ENCODE measurements around the gene RBPMS2. TPM values are rescaled to one million over a fixed set of nuclear protein-coding genes. Genes with fewer than 3 reads are reported as not detected.

RBPMS2 gene
- total RNA-seq, 1 experiment from 2014 or later: 0.16 TPM

DNA sequence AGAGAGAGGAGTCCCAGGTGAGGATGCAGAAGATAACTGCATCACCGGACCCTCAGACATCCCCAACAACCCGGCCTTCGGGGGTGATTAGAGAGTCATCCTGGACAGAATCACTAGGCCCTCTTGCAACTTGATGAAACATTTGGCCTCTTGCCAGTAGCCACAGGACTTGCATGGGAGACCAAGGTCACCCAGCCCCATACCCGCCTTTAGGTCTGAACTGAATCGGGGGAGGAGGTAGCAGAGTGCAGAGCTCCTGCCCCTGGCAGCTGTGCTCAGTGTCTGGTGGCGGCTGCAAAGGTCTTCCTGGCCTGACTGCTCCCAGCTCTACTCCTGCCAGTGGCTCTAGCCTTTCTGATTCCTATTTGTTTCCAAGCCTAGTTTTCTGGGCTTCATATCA, 37.7 kb upstream of the RBPMS2 start:
- BruUV-seq (replicated peaks): no TSS peak
- peak; percentile 49 for DNase-seq (ENCODE audit: unreplicated experiment)
- ChIA-PET CTCF (interaction anchor here (1.2 to 17.5 kb wide), 3 partner anchors 83 to 131 kb away, joined by 5 to 233 read pairs (median 41); no protein-coding TSS in a partner anchor), POLR2A (no interaction called here)
- Mint-ChIP-seq H3K4me1 (ENCODE audit: insufficient read depth, unreplicated experiment) (no peaks in the 10 kb centered on the region), H3K36me3 (ENCODE audit: insufficient read depth, unreplicated experiment) (no peaks in the 10 kb centered on the region), H3K27ac (ENCODE audit: low read depth, unreplicated experiment) (no peak overlapping the region), H3K9me3 (ENCODE audit: unreplicated experiment) (no peaks in the 10 kb centered on the region), H3K27me3 (ENCODE audit: insufficient read depth, unreplicated experiment) (no peaks in the 10 kb centered on the region), H3K4me3 (ENCODE audit: unreplicated experiment) (no peak overlapping the region)
- TF ChIP-seq, protein P1, sequence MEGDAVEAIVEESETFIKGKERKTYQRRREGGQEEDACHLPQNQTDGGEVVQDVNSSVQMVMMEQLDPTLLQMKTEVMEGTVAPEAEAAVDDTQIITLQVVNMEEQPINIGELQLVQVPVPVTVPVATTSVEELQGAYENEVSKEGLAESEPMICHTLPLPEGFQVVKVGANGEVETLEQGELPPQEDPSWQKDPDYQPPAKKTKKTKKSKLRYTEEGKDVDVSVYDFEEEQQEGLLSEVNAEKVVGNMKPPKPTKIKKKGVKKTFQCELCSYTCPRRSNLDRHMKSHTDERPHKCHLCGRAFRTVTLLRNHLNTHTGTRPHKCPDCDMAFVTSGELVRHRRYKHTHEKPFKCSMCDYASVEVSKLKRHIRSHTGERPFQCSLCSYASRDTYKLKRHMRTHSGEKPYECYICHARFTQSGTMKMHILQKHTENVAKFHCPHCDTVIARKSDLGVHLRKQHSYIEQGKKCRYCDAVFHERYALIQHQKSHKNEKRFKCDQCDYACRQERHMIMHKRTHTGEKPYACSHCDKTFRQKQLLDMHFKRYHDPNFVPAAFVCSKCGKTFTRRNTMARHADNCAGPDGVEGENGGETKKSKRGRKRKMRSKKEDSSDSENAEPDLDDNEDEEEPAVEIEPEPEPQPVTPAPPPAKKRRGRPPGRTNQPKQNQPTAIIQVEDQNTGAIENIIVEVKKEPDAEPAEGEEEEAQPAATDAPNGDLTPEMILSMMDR (IDR thresholded peaks at IDR 0.05; ENCODE audit: unreplicated experiment): no peak
- intact Hi-C loops (cut with micrococcal nuclease): no loop called here

DNA sequence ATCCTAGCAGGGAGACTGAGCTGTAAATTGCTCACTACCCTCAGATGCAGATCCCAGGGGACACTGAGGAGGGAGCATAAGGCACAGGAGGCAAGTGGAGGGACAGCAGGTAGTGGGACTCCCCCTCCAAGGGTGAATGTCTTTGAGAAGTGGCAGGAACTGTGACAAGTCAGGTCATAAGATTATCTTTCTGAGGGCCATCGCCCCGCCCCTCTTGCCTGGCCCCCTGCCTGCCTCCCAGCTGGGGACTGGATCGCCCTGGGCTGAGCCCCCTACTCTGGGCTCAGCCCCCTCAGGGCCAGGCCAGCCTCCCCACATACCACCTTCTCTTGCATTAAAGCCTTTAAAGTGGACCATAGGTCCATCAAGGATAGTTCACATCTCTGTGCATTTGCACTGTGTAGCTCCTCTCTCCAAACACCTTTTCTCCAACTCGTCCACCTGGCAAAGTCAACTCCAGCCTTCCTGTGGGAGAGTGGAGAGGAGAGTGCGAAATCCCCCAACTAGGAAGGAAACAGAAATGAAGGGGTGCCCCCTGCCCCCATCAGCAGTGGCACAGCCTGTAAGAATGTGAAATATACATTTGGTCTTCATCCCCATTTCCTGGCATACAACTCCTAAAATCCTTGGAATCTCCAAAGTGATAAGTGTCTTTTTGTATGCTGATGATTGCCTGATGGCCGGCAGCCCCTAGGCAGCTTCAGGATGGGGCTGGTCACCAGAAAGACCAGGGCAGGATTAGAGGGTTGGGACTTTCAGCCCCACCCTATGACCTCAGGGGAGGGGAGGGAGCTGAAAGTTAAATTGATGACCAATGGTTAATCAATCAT, 35.3 kb upstream of the RBPMS2 start:
- Mint-ChIP-seq H3K36me3 (ENCODE audit: insufficient read depth, unreplicated experiment) (no peaks in the 10 kb centered on the region), H3K27ac (ENCODE audit: low read depth, unreplicated experiment) (no peak overlapping the region), H3K4me1 (ENCODE audit: insufficient read depth, unreplicated experiment) (no peaks in the 10 kb centered on the region), H3K9me3 (ENCODE audit: unreplicated experiment) (no peaks in the 10 kb centered on the region), H3K27me3 (ENCODE audit: insufficient read depth, unreplicated experiment) (no peaks in the 10 kb centered on the region), H3K4me3 (ENCODE audit: unreplicated experiment) (no peak overlapping the region)
- TF ChIP-seq, protein P1 (IDR thresholded peaks at IDR 0.05; ENCODE audit: unreplicated experiment): no peak
- intact Hi-C loops (cut with micrococcal nuclease): loop anchor here (1.0 kb wide), 2 partner anchors 79 to 124 kb away; no protein-coding TSS in a partner anchor
- CTCF ChIA-PET: interaction anchor here (0.7 to 17.5 kb wide), 16 partner anchors 8 to 377 kb away, joined by 3 to 233 read pairs (median 6); no protein-coding TSS in a partner anchor
- POLR2A ChIA-PET: interaction anchor here (0.6 to 1.6 kb wide), 3 partner anchors 15 to 80 kb away, joined by 3 to 5 read pairs (median 4); partner anchors contain the start of gene PIF1
- BruUV-seq (replicated peaks): no TSS peak
- no peak for DNase-seq (ENCODE audit: unreplicated experiment)

DNA sequence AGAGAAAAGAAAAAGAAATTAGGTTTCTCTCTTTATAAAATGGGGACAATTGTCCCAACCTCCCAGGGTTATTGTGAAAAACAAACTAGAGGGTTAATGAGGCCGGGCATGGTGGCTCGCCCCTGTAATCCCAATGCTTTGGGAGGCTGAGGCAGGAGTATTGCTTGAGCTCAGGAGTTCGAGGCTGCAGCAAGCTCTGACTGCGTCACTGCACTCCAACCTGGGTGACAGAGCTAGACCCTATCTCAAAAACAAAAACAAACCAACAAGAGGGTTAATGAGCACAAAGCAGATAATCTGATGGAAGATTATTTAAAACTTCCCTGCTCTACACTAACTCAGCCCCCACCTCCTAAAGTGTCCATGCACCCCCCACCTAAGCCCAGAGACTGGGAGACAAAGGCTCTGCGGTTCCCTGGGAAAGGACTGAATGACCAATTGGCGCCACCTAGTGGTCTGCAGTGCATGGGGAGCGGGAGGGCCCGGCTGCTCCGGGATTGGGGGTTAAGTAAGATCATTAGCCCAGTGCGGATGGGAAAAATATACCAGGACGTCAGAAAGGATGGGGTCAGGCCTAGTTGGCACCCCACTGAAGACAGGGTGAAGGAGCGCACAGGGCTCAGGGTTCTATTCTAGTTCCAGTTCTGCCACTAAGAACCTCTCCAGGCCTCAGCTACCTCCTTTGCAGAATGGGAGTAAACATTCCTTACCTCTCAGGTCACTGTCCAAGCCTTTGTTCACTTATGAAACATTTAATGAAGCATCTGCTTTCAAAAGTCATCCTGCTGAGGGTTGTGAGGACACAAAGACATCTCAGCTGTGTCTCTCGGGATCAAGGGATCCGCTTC, 34.5 kb upstream of the RBPMS2 start:
- Mint-ChIP-seq H3K27me3 (ENCODE audit: insufficient read depth, unreplicated experiment) (no peaks in the 10 kb centered on the region), H3K9me3 (ENCODE audit: unreplicated experiment) (no peaks in the 10 kb centered on the region), H3K27ac (ENCODE audit: low read depth, unreplicated experiment) (no peak overlapping the region)

More for the DNA sequence above, 34.5 kb upstream of the RBPMS2 start:
- Mint-ChIP-seq H3K36me3 (ENCODE audit: insufficient read depth, unreplicated experiment) (no peaks in the 10 kb centered on the region), H3K4me3 (ENCODE audit: unreplicated experiment) (no peak overlapping the region), H3K4me1 (ENCODE audit: insufficient read depth, unreplicated experiment) (no peaks in the 10 kb centered on the region)
- BruUV-seq (replicated peaks): no TSS peak
- POLR2A ChIA-PET: interaction anchor here (0.6 to 1.6 kb wide), 4 partner anchors 16 to 82 kb away, joined by 3 to 5 read pairs (median 4); partner anchors contain the start of gene PIF1
- CTCF ChIA-PET: interaction anchor here (0.6 to 17.5 kb wide), 32 partner anchors 8 to 377 kb away, joined by 3 to 233 read pairs (median 4); no protein-coding TSS in a partner anchor
- peak; percentile 79 for DNase-seq (ENCODE audit: unreplicated experiment)
- intact Hi-C loops (cut with micrococcal nuclease): loop anchor here (1.0 kb wide), 2 partner anchors 79 to 124 kb away; no protein-coding TSS in a partner anchor
- TF ChIP-seq, protein P1 (IDR thresholded peaks at IDR 0.05; ENCODE audit: unreplicated experiment): peak; percentile 88

All from MCF 10A (cell line).